Astrocyte of the spinal cord (primary cell): ENCODE results near the gene MMS19.

Source experiments
- DNase-seq: peaks from one replicate; pipeline ENCODE4 v3.0.0; 2011; ENCODE audit warnings: low read depth, low spot score
- H3K4me3 ChIP-seq: 2 replicates; pipeline ENCODE4 v1.5.1; 2011; ENCODE audit warnings: low read depth, mild to moderate bottlenecking, low read length, moderate library complexity
- in situ Hi-C: cut with HindIII; loops from 2 replicates; pipeline ENCODE4 v1.10.0; 2017; ENCODE audit warnings: low sequenced_read_pairs
- TF ChIP-seq, protein P1 (sequence below): IDR thresholded peaks from 2 replicates; pipeline ENCODE4 v1.5.1; 2012; ENCODE audit warnings: low read depth, mild to moderate bottlenecking, low read length, inconsistent platforms

The MMS19 gene

GRCh38 chr10:97456686-97457065 is 41.5 kb downstream of the MMS19 start:
- DNase-seq = no peak
- TF ChIP-seq, protein P1, sequence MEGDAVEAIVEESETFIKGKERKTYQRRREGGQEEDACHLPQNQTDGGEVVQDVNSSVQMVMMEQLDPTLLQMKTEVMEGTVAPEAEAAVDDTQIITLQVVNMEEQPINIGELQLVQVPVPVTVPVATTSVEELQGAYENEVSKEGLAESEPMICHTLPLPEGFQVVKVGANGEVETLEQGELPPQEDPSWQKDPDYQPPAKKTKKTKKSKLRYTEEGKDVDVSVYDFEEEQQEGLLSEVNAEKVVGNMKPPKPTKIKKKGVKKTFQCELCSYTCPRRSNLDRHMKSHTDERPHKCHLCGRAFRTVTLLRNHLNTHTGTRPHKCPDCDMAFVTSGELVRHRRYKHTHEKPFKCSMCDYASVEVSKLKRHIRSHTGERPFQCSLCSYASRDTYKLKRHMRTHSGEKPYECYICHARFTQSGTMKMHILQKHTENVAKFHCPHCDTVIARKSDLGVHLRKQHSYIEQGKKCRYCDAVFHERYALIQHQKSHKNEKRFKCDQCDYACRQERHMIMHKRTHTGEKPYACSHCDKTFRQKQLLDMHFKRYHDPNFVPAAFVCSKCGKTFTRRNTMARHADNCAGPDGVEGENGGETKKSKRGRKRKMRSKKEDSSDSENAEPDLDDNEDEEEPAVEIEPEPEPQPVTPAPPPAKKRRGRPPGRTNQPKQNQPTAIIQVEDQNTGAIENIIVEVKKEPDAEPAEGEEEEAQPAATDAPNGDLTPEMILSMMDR = no peak
- no peak overlapping the region for H3K4me3 ChIP-seq
- in situ Hi-C loops = no loop called here

DNA sequence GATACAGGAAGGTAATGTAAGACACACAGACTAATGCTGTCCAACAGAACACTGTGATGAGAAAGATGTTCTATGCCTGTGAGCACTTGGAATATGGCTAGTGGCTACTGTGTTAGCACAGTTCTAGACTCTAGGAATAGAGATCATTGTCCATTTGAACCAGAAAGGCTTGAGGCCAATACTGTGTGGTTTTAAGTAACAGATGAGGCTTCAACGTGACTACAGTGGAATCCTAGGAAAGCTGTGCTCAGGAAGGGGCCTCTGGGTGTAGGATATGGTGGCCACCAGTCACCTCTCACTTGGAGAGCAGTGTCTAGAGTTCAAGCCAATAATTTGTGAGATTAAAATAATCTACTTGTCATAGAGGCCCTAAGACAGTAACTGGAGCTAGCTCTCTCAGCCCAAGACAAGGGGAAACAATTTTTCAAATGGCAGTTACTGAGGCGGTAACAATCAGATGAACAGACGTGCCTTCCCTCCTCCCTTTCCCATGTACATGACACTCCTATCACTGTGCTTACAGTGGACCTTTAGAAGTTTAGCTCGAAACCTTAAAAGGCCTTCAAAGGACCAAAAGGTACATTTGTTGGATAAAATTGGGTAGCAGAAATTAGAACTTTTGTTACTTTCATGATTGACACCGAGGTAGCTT is 42.1 kb downstream of the MMS19 start:
- H3K4me3 ChIP-seq = no peak overlapping the region
- no peak for DNase-seq
- in situ Hi-C loops = no loop called here
- TF ChIP-seq, protein P1 = no peak

GRCh38 chr10:97454330-97455036 is 43.7 kb downstream of the MMS19 start:
- H3K4me3 ChIP-seq = no peak overlapping the region
- TF ChIP-seq, protein P1 = no peak
- in situ Hi-C loops = no loop called here
- peak; percentile 35 for DNase-seq

GRCh38 chr10:97452352-97452751 is 45.9 kb downstream of the MMS19 start:
- in situ Hi-C loops = no loop called here

DNA sequence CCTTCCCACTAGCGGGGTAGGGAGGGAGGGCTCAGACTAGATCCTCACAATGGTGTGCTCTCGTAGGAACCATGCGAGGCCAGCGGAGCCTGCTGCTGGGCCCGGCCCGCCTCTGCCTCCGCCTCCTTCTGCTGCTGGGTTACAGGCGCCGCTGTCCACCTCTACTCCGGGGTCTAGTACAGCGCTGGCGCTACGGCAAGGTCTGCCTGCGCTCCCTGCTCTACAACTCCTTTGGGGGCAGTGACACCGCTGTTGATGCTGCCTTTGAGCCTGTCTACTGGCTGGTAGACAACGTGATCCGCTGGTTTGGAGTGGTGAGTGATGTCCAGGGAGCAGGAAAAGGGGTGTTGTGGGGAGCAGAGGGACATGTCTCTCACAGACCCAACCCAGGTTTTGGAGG is 46.6 kb downstream of the MMS19 start:
- TF ChIP-seq, protein P1 = no peak
- in situ Hi-C loops = no loop called here
- no peak for DNase-seq
- no peak overlapping the region for H3K4me3 ChIP-seq

More at GRCh38 chr10:97452352-97452751, 45.9 kb downstream of the MMS19 start:
- TF ChIP-seq, protein P1 = no peak
- no peak overlapping the region for H3K4me3 ChIP-seq
- DNase-seq = no peak

GRCh38 chr10:97450828-97451227 is 47.4 kb downstream of the MMS19 start:
- in situ Hi-C loops = no loop called here
- TF ChIP-seq, protein P1 = no peak
- DNase-seq = no peak
- H3K4me3 ChIP-seq = no peak overlapping the region
